SK-N-SH treated with all-trans-retinoic acid at 6 μM for 48 hours (cell line): ENCODE results near the gene YARS2.

Experiments used
- ATAC-seq: fragments of 200-7000 bp; cut with Tn5 transposase; 3 replicates; pipeline ENCODE4 v1.9.1; 2020; ENCODE audit warnings: mild to moderate bottlenecking, moderate library complexity
- ARNTL ChIP-seq: fragments of 450-650 bp; formaldehyde crosslinking; IDR thresholded peaks from 2 replicates; pipeline ENCODE4 v1.5.0; 2020; ENCODE audit warnings: low read depth, mild to moderate bottlenecking, moderate library complexity, borderline replicate concordance
- BACH2 ChIP-seq: fragments of 250-450 bp; sonication (Bioruptor Pico); IDR thresholded peaks from 2 replicates; pipeline ENCODE4 v1.9.0; 2021; ENCODE audit warnings: mild to moderate bottlenecking, borderline replicate concordance
- CSDC2 ChIP-seq: fragments of 250-450 bp; sonication (Bioruptor Pico); IDR thresholded peaks from 2 replicates; pipeline ENCODE4 v1.5.0; 2020; ENCODE audit warnings: mild to moderate bottlenecking, moderate library complexity
- ESRRG ChIP-seq: fragments of 250-450 bp; sonication (Bioruptor Pico); IDR thresholded peaks from 2 replicates; pipeline ENCODE4 v1.6.1; 2021; ENCODE audit warnings: mild to moderate bottlenecking
- GLIS3 ChIP-seq: fragments of 250-450 bp; sonication (Bioruptor Pico); IDR thresholded peaks from 2 replicates; pipeline ENCODE4 v1.5.0; 2020; ENCODE audit warnings: mild to moderate bottlenecking, moderate library complexity
- OSR1 ChIP-seq: fragments of 250-450 bp; sonication (Bioruptor Pico); IDR thresholded peaks from 2 replicates; pipeline ENCODE4 v1.8.0; 2022; ENCODE audit warnings: moderate library complexity, mild to moderate bottlenecking, inconsistent platforms
- RARB ChIP-seq: fragments of 250-450 bp; sonication (Bioruptor Pico); IDR thresholded peaks from 2 replicates; pipeline ENCODE4 v1.8.0; 2021; ENCODE audit warnings: mild to moderate bottlenecking, moderate library complexity
- SNAI2 ChIP-seq: fragments of 250-450 bp; sonication (Bioruptor Pico); IDR thresholded peaks from 2 replicates; pipeline ENCODE4 v1.5.0; 2020; ENCODE audit warnings: mild to moderate bottlenecking, moderate library complexity
- ZC3H10 ChIP-seq: fragments of 250-450 bp; sonication (Bioruptor Pico); IDR thresholded peaks from 2 replicates; pipeline ENCODE4 v1.5.1; 2021; ENCODE audit warnings: mild to moderate bottlenecking, moderate library complexity
- ZFP3 ChIP-seq: fragments of 250-450 bp; sonication (Bioruptor Pico); IDR thresholded peaks from 2 replicates; pipeline ENCODE4 v1.5.0; 2020; ENCODE audit warnings: mild to moderate bottlenecking, moderate library complexity
- ZNF565 ChIP-seq: fragments of 450-650 bp; formaldehyde crosslinking; conservative IDR thresholded peaks from 2 replicates; pipeline ENCODE4 v1.5.0; 2020; ENCODE audit warnings: low read depth, mild to moderate bottlenecking, moderate library complexity
- ZNF70 ChIP-seq: fragments of 450-650 bp; formaldehyde crosslinking; IDR thresholded peaks from 2 replicates; pipeline ENCODE4 v1.5.0; 2020; ENCODE audit warnings: mild to moderate bottlenecking, moderate library complexity
- ZNF8 ChIP-seq: fragments of 450-650 bp; formaldehyde crosslinking; IDR thresholded peaks from 2 replicates; pipeline ENCODE4 v1.5.0; 2020; ENCODE audit warnings: mild to moderate bottlenecking, moderate library complexity
- TF ChIP-seq, protein P1 (sequence below): fragments of 250-450 bp; sonication (Bioruptor Pico); IDR thresholded peaks from 2 replicates; pipeline ENCODE4 v1.8.0; 2021; ENCODE audit warnings: low read depth, mild to moderate bottlenecking, moderate library complexity, borderline replicate concordance
- TF ChIP-seq, protein P2 (sequence below): fragments of 250-450 bp; sonication (Bioruptor Pico); IDR thresholded peaks from 2 replicates; pipeline ENCODE4 v1.5.0; 2020; ENCODE audit warnings: mild to moderate bottlenecking, moderate library complexity
- TF ChIP-seq, protein P3 (sequence below): fragments of 250-450 bp; sonication (Bioruptor Pico); IDR thresholded peaks from 2 replicates; pipeline ENCODE4 v1.8.0; 2020; ENCODE audit warnings: mild to moderate bottlenecking, moderate library complexity, borderline replicate concordance
- TF ChIP-seq, protein P4 (sequence below): fragments of 250-450 bp; sonication (Bioruptor Pico); IDR thresholded peaks from 2 replicates; pipeline ENCODE4 v1.5.1; 2020; ENCODE audit warnings: low read depth, mild to moderate bottlenecking, moderate library complexity

YARS2 gene

DNA sequence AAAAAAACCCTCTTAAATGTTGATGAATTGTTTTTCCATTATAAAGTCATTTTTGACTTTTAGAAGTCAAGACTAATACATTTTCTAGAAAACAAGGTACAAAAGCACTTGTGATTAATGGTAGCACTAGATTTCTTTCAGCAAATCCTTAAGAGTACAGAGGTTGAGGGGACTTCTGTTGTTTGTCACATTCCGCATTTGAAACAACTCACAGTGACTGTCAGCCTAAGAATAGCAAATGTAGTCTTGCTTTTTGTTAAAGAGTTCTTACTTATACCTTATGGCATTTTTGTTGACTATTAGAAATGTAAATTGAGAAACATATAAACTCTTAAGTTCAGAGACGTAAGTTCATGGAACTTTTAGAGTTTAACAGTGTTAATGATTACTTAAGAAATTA, 16.4 kb downstream of the YARS2 start (continued):
- TF ChIP-seq, protein P1, sequence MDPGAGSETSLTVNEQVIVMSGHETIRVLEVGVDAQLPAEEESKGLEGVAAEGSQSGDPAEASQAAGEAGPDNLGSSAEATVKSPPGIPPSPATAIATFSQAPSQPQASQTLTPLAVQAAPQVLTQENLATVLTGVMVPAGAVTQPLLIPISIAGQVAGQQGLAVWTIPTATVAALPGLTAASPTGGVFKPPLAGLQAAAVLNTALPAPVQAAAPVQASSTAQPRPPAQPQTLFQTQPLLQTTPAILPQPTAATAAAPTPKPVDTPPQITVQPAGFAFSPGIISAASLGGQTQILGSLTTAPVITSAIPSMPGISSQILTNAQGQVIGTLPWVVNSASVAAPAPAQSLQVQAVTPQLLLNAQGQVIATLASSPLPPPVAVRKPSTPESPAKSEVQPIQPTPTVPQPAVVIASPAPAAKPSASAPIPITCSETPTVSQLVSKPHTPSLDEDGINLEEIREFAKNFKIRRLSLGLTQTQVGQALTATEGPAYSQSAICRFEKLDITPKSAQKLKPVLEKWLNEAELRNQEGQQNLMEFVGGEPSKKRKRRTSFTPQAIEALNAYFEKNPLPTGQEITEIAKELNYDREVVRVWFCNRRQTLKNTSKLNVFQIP (CRISPR knock-in tag), result no peak
- TF ChIP-seq, protein P2, sequence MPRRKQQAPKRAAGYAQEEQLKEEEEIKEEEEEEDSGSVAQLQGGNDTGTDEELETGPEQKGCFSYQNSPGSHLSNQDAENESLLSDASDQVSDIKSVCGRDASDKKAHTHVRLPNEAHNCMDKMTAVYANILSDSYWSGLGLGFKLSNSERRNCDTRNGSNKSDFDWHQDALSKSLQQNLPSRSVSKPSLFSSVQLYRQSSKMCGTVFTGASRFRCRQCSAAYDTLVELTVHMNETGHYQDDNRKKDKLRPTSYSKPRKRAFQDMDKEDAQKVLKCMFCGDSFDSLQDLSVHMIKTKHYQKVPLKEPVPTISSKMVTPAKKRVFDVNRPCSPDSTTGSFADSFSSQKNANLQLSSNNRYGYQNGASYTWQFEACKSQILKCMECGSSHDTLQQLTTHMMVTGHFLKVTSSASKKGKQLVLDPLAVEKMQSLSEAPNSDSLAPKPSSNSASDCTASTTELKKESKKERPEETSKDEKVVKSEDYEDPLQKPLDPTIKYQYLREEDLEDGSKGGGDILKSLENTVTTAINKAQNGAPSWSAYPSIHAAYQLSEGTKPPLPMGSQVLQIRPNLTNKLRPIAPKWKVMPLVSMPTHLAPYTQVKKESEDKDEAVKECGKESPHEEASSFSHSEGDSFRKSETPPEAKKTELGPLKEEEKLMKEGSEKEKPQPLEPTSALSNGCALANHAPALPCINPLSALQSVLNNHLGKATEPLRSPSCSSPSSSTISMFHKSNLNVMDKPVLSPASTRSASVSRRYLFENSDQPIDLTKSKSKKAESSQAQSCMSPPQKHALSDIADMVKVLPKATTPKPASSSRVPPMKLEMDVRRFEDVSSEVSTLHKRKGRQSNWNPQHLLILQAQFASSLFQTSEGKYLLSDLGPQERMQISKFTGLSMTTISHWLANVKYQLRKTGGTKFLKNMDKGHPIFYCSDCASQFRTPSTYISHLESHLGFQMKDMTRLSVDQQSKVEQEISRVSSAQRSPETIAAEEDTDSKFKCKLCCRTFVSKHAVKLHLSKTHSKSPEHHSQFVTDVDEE, result no peak
- TF ChIP-seq ARNTL (CRISPR knock-in tag), result no peak
- no peak for TF ChIP-seq OSR1 (CRISPR knock-in tag)
- no peak for TF ChIP-seq ZNF70
- TF ChIP-seq, all 23 proteins: peak for 0

DNA sequence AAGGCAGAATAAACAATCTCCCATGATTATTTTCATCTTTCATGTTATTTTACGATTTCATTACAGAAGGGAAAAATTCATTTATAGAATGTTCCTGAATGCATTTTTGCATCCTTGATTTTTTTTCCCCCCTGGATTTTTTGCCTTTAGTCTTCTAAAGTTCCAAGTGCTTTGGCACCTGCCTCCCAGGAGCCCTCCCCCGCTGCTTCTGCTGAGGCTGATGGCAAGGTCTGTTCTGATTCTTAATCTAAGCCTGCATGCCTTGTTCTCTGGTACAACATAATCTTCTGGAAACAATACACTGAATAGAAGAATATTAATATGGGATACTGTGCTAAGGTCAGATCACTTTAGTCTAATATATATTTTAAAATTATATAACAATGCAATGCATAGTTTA, 18.0 kb downstream of the YARS2 start:
- TF ChIP-seq ESRRG (CRISPR knock-in tag), result no peak
- no peak for TF ChIP-seq BACH2
- TF ChIP-seq ZC3H10, result no peak
- TF ChIP-seq ZFP3 (CRISPR knock-in tag), result no peak
- TF ChIP-seq, protein P2, result no peak
- TF ChIP-seq ZNF565 (CRISPR knock-in tag), result no peak
- TF ChIP-seq SNAI2 (CRISPR knock-in tag), result no peak
- no peak for TF ChIP-seq GLIS3 (CRISPR knock-in tag)
- ATAC-seq, result no peak

DNA sequence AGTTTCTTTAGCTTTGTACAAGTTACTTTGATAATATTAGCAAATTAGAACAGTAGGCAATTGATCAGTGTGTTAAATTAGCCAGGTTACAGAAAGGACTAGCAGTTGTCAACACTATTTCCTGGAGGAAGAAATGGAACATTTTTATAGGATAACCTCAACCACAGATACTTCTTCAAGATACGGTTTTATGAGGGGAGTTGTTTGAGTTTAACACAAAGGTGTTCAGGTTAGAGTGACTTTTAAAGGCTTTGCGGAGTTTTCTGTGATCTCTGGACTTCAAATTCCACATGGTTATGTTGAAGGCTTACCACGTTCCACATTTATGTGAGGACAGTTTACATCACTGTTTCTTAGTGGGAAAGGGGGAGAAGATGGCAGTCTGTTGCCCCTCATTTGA, 19.3 kb downstream of the YARS2 start:
- TF ChIP-seq, protein P3, sequence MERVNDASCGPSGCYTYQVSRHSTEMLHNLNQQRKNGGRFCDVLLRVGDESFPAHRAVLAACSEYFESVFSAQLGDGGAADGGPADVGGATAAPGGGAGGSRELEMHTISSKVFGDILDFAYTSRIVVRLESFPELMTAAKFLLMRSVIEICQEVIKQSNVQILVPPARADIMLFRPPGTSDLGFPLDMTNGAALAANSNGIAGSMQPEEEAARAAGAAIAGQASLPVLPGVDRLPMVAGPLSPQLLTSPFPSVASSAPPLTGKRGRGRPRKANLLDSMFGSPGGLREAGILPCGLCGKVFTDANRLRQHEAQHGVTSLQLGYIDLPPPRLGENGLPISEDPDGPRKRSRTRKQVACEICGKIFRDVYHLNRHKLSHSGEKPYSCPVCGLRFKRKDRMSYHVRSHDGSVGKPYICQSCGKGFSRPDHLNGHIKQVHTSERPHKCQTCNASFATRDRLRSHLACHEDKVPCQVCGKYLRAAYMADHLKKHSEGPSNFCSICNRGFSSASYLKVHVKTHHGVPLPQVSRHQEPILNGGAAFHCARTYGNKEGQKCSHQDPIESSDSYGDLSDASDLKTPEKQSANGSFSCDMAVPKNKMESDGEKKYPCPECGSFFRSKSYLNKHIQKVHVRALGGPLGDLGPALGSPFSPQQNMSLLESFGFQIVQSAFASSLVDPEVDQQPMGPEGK (CRISPR knock-in tag), result no peak
- TF ChIP-seq ARNTL (CRISPR knock-in tag) (no peak), ZFP3 (CRISPR knock-in tag) (no peak), ESRRG (CRISPR knock-in tag) (no peak), BACH2 (no peak), CSDC2 (no peak), SNAI2 (CRISPR knock-in tag) (no peak), ZC3H10 (no peak), ZNF565 (CRISPR knock-in tag) (no peak), RARB (no peak), ZNF8 (no peak), ZNF70 (no peak)
- TF ChIP-seq, protein P2, result no peak
- no peak for ATAC-seq

DNA sequence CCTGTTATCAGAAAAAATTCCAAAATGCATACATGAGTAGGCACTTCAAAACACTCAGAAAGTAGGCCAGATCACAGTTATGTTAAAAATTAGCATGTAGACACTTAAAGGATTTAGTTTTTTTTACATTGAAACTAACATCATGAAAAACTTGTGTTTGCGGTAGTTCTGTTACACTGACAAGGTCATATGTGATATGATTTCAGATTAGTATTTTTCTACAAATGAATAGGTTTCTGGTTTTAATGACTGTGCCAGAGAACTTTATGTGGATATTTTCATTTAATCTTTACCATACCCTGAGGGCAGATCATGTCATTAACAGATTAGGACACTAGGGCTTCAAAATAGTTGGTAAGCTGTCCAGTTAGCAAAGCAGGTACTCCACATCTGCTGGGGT, 20.7 kb downstream of the YARS2 start:
- no peak for ATAC-seq
- TF ChIP-seq, protein P1 (CRISPR knock-in tag), result no peak
- TF ChIP-seq, protein P2, result no peak
- no peak for TF ChIP-seq ZNF70
- TF ChIP-seq, protein P4, sequence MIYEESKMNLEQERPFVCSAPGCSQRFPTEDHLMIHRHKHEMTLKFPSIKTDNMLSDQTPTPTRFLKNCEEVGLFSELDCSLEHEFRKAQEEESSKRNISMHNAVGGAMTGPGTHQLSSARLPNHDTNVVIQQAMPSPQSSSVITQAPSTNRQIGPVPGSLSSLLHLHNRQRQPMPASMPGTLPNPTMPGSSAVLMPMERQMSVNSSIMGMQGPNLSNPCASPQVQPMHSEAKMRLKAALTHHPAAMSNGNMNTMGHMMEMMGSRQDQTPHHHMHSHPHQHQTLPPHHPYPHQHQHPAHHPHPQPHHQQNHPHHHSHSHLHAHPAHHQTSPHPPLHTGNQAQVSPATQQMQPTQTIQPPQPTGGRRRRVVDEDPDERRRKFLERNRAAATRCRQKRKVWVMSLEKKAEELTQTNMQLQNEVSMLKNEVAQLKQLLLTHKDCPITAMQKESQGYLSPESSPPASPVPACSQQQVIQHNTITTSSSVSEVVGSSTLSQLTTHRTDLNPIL (CRISPR knock-in tag), result no peak
- TF ChIP-seq SNAI2 (CRISPR knock-in tag), result no peak
- TF ChIP-seq ESRRG (CRISPR knock-in tag), result no peak
